HepG2 (cell line): ENCODE data around the gene HOXA4. TPM values are rescaled to one million over a fixed set of nuclear protein-coding genes. Genes with fewer than 3 reads are reported as not detected.

Experiments
- ATAC-seq: fragments of 200-7000 bp; cut with Tn5 transposase; 3 replicates; pipeline ENCODE4 v1.9.1; 2020; ENCODE audit warnings: mild to moderate bottlenecking, moderate library complexity
- BruUV-seq: library from RNA; stranded (reverse); fragments of 400-500 nt; replicated peaks from 2 replicates; lab custom pipeline; 2021; lab: Mats Ljungman, UMichigan
- CTCF ChIA-PET: fragments of 300-600 bp; formaldehyde crosslinking; extraction: SDS; loops from one replicate; lab custom pipeline; 2021; ENCODE audit warnings: low total read pairs, inconsistent platforms, low intra/inter-chr PET ratio; lab: Yijun Ruan, JAX
- POLR2A ChIA-PET: fragments of 350-600 bp; sonication (Branson Sonifier 250); formaldehyde crosslinking; loops from one replicate; lab custom pipeline; 2020; ENCODE audit warnings: antibody characterized with exemption, inconsistent platforms; lab: Yijun Ruan, JAX
- DNase-seq: peaks from one replicate; pipeline ENCODE4 v3.0.0-alpha.2; 2015; ENCODE audit warnings: low spot score
- FAIRE-seq: peaks from 3 replicates; lab custom pipeline; 2011; peaks lifted over from hg19 to GRCh38; lab: Jason Lieb, UNC
- H2AFZ ChIP-seq: one replicate; pipeline ENCODE4 v1.6.1; 2011; ENCODE audit warnings: low read length, inconsistent platforms
- H3K27ac ChIP-seq: fragments of 300-600 bp; 3 replicates; pipeline ENCODE4 v1.8.0; 2011; ENCODE audit warnings: mixed run types, mild to moderate bottlenecking, mixed read lengths, low read length, inconsistent platforms; ENCODE audit not compliant: insufficient read depth; ENCODE audit errors: extremely low read length
- H3K27me3 ChIP-seq, 2 experiments: fragments of 200-600 bp in 1 of 2; 2 replicates in 1 of 2; 3 replicates in 1 of 2; pipeline versions ENCODE4 v1.6.0 to v1.8.0; 2011; ENCODE audit warnings: low read length in 2 of 2, mild to moderate bottlenecking in 2 of 2, moderate library complexity in 2 of 2, inconsistent platforms in 1 of 2; ENCODE audit not compliant: insufficient read depth in 2 of 2, control insufficient read depth in 1 of 2
- H3K36me3 ChIP-seq, 2 experiments: fragments of 200-600 bp in 1 of 2; replicated peaks in 1 of 2; 2 replicates in 1 of 2; 3 replicates in 1 of 2; pipeline versions ENCODE4 v1.5.1 to v1.8.0; 2011; ENCODE audit warnings: low read length in 2 of 2, inconsistent platforms in 1 of 2; ENCODE audit not compliant: insufficient read depth in 2 of 2, control insufficient read depth in 1 of 2
- H3K4me1 ChIP-seq: 2 replicates; pipeline ENCODE4 v1.5.1; 2012; ENCODE audit warnings: low read length, inconsistent platforms; ENCODE audit not compliant: insufficient read depth
- H3K4me2 ChIP-seq: 2 replicates; pipeline ENCODE4 v1.6.0; 2011; ENCODE audit warnings: low read depth, low read length, inconsistent platforms
- H3K4me3 ChIP-seq, 3 experiments: fragments of 200-600 bp in 1 of 3; sonication (generic), shearing (Covaris generic) in 1 of 3; replicated peaks in 1 of 3; 2 replicates each; pipeline ENCODE4 v1.5.1; 2011 to 2016; ENCODE audit warnings: low read length in 3 of 3, inconsistent platforms in 2 of 3, low read depth in 2 of 3, mild to moderate bottlenecking in 2 of 3, control low read depth in 1 of 3, mixed read lengths in 1 of 3; ENCODE audit not compliant: insufficient read depth in 1 of 3
- H3K79me2 ChIP-seq: one replicate; pipeline ENCODE4 v1.6.1; 2011; ENCODE audit warnings: low read length, inconsistent platforms; ENCODE audit not compliant: insufficient read depth
- H3K9ac ChIP-seq: 2 replicates; pipeline ENCODE4 v1.6.0; 2011; ENCODE audit warnings: mild to moderate bottlenecking, low read depth, low read length, inconsistent platforms; ENCODE audit not compliant: insufficient read depth
- H3K9me3 ChIP-seq: 2 replicates; pipeline ENCODE4 v1.5.1; 2012; ENCODE audit warnings: mild to moderate bottlenecking, low read length
- H4K20me1 ChIP-seq: 2 replicates; pipeline ENCODE4 v1.6.0; 2011; ENCODE audit warnings: inconsistent platforms, mild to moderate bottlenecking, low read length, moderate library complexity; ENCODE audit not compliant: insufficient read depth
- DNMT1 ChIP-seq: sonication (generic); formaldehyde crosslinking; IDR thresholded peaks from 2 replicates; pipeline ENCODE4 v1.5.1; 2020; ENCODE audit warnings: mild to moderate bottlenecking, missing genetic modification reagents
- FOXP4 ChIP-seq: sonication (generic); formaldehyde crosslinking; IDR thresholded peaks from 2 replicates; pipeline ENCODE4 v1.4.0; 2020; ENCODE audit warnings: missing genetic modification reagents
- IKZF4 ChIP-seq: sonication (generic); formaldehyde crosslinking; IDR thresholded peaks from 2 replicates; pipeline ENCODE4 v1.5.1; 2020; ENCODE audit warnings: borderline replicate concordance, mild to moderate bottlenecking, low read depth, missing genetic modification reagents; ENCODE audit errors: not compliant biosample characterization
- MXI1 ChIP-seq: IDR thresholded peaks from 3 replicates; pipeline ENCODE4 v1.6.1; 2012; ENCODE audit warnings: low read depth, low read length, inconsistent platforms, borderline replicate concordance
- RAD51 ChIP-seq: fragments of 450-650 bp; IDR thresholded peaks from 2 replicates; pipeline ENCODE4 v1.6.1; 2016; ENCODE audit warnings: borderline replicate concordance
- ZNF784 ChIP-seq: sonication (generic); formaldehyde crosslinking; IDR thresholded peaks from 2 replicates; pipeline ENCODE4 v1.5.1; 2020; ENCODE audit warnings: missing genetic modification reagents, mild to moderate bottlenecking, borderline replicate concordance
- ZNF850 ChIP-seq: sonication (generic); formaldehyde crosslinking; conservative IDR thresholded peaks from 2 replicates; pipeline ENCODE4 v1.9.0; 2021; ENCODE audit warnings: mild to moderate bottlenecking, missing genetic modification reagents
- WGBS: methylation state at CpG from one replicate; pipeline ENCODE4 v1.1.6; 2017; ENCODE audit warnings: low lambda C conversion rate; 5-methylcytosine and 5-hydroxymethylcytosine counted together
- in situ Hi-C: cut with HindIII; loops from 2 replicates; pipeline ENCODE4 v1.10.0; 2017; ENCODE audit warnings: low pct_unique_long_range_greater_than_20kb; ENCODE audit not compliant: extremely low pct_ligation_motif_present
- intact Hi-C: fragments of 100-400 bp; cut with micrococcal nuclease; formaldehyde crosslinking; loops from one replicate; pipeline ENCODE4 v1.10.0; 2022; ENCODE audit not compliant: unreplicated experiment
- polyA plus RNA-seq, 8 experiments: library from polyadenylated mRNA; depleted of rRNA in 3 of 8; stranded (reverse) in 7 of 8; unstranded in 1 of 8; fragments of >200 nt; fragmentation: Illumina TruSeq in 4 of 8; extraction: Trizol in 4 of 8; gene quantifications; 2 replicates each; pipeline versions ENCODE4 v1.2.1 to v1.2.3, GENCODE V29; 2011 to 2016; ENCODE audit warnings: low read depth in 4 of 8, missing spikeins in 1 of 8, mixed read lengths in 1 of 8; ENCODE audit not compliant: insufficient read depth in 1 of 8
- total RNA-seq, 5 experiments: library from RNA; depleted of rRNA; stranded (reverse); fragments of >200 nt; fragmentation: Illumina TruSeq; extraction: Trizol; gene quantifications; 2 replicates each; pipeline ENCODE4 v1.2.3, GENCODE V29; 2016; ENCODE audit warnings: low read depth in 1 of 5
- TF ChIP-seq, protein P1 (sequence below): sonication (generic); formaldehyde crosslinking; IDR thresholded peaks from 2 replicates; pipeline ENCODE4 v1.4.0; 2020; ENCODE audit warnings: mild to moderate bottlenecking, missing genetic modification reagents

HOXA4 gene
- total and polyA plus RNA-seq, 2 of the 13 experiments (the other 11 are each of a cell fraction or from before 2014, with no cell fraction given): 2.4 to 5.4 TPM

DNA sequence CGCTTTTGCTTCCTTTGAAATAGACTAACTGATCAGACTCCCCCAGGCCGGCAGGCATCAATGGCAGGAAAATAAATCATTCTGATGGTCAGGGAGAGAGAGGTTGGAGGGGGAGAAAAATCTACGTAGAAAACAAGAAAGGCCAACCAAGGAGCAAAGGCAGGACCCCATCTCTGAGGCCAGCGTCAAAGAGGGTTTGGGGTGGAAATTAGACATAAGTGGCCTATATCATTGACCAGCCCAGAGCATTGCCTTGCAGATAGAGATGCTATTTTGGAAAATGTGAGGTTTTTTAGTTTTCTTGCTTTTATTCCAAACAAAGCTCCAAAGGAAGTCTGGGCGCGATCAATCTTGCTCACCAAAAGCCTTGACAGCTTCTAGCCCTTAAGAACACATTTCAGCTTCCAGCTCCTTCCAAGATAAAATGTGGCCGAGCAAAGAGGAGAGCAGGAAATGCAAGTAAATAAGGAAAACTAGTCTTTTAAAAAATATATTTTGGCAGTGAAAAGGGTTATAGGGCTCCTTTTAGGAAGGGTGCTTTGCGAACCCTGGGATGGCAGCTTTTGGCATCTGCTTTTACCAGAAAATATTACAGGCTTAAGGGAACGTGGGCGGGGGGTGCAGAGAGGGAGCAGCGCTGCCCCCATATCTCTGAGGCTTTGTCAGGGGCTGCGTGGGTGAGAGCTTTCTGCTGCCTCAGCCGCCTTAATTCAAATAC lies 26.1 kb downstream of the HOXA4 start:
- WGBS: 95% methylated on average over 13 of the region's 13 CpGs
- Histone ChIP-seq H3K79me2 (no peaks in the 10 kb centered on the region), H3K9me3 (no peaks in the 10 kb centered on the region), H3K4me2 (no peak overlapping the region), H3K9ac (no peak overlapping the region), H3K27me3 (no peaks in the 10 kb centered on the region), H3K27ac (no peak overlapping the region), H4K20me1 (no peaks in the 10 kb centered on the region), H2AFZ (no peak overlapping the region), H3K36me3 (0 out of 5 replicates have a peak, but pooled peaks cover 0 to 4% of the 10 kb centered on the region in 2 experiments), H3K4me3 (no peak overlapping the region), H3K4me1 (no peaks in the 10 kb centered on the region)
- in situ Hi-C loops: no loop called here
- TF ChIP-seq ZNF784 (CRISPR knock-in tag) (no peak), RAD51 (no peak), ZNF850 (CRISPR knock-in tag) (no peak), FOXP4 (CRISPR knock-in tag) (no peak), MXI1 (no peak), DNMT1 (no peak), IKZF4 (CRISPR knock-in tag) (no peak)
- TF ChIP-seq, protein P1, sequence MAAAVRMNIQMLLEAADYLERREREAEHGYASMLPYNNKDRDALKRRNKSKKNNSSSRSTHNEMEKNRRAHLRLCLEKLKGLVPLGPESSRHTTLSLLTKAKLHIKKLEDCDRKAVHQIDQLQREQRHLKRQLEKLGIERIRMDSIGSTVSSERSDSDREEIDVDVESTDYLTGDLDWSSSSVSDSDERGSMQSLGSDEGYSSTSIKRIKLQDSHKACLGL (CRISPR knock-in tag): no peak
- ATAC-seq (no peak), DNase-seq (no peak), FAIRE-seq (no peak)
- BruUV-seq: no TSS peak
- intact Hi-C loops: no loop called here
- ChIA-PET POLR2A (interaction anchor here (1.7 kb wide), 1 partner anchor 16 kb away, joined by 4 read pairs; no protein-coding TSS in a partner anchor), CTCF (no interaction called here)
